Activated CD4-positive, alpha-beta T cell treated with anti-CD3 and anti-CD28 coated beads, Interleukin-10, Interleukin-2, amounts not matched to agents 100 ng/mL and 50 ng/mL, durations not matched to agents 16 hours and 8 hours (primary cell): ENCODE data around the gene GDPD5.

Source experiments
- DNase-seq: peaks from one replicate; pipeline ENCODE4 v3.0.0-alpha.2; 2020

GDPD5 gene

DNA sequence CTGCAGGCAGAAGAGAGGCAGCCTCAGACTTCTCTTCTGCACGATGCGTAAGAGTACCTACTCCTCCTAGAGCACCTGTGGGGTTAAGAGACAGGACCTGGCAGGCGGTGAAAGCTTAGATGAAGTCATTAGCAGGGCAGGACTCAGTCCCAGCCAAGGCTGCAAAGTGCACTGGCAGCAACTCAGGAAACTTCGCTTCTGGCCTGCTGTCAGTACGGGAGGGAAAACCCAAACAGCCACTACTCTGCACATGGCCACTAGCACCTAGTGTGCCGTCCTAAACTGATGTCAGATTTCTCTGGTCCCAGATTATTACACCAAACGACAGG is 84.0 kb downstream of the GDPD5 start:
- DNase-seq = no peak

DNA sequence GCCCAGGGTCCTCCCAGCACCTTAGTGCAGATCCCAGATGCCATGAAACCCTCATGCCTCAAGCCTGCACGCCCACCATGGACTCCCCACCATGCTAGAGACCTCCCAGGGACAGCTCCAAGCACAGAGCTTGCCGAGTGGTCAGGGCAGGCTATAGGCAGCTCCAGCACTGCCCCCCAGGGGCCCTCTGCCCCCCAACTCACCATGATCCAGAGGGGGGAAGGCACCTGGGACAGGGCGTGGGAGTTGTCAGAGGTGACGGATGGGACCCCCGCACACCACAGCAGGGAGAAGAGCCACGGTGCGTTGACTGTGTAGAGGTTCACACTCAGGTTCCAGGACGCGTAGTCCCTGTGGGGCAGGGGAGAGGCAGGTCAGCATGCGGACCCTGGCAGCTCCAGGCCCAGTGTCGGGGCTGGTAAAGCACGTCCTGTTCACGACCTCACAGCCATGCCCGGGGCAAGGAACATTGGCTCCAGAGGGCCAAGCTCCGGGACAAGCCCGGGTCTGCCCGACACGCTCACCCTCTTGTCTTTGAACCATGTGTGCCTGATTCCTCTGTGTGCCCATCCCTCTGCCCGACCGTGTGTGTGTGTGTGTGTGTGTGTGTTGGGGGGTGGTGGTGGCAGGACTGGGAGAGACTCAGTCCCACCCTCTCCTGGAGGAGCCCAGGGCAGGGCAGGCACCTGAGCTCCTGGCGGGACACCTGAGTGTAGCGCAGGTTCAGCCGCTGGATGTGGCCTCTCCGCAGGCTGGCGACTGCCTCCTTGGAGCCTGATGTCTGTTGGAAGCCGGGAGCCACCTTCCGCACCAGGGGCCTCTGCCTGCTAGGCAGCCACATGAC is 84.6 kb downstream of the GDPD5 start:
- no peak for DNase-seq

DNA sequence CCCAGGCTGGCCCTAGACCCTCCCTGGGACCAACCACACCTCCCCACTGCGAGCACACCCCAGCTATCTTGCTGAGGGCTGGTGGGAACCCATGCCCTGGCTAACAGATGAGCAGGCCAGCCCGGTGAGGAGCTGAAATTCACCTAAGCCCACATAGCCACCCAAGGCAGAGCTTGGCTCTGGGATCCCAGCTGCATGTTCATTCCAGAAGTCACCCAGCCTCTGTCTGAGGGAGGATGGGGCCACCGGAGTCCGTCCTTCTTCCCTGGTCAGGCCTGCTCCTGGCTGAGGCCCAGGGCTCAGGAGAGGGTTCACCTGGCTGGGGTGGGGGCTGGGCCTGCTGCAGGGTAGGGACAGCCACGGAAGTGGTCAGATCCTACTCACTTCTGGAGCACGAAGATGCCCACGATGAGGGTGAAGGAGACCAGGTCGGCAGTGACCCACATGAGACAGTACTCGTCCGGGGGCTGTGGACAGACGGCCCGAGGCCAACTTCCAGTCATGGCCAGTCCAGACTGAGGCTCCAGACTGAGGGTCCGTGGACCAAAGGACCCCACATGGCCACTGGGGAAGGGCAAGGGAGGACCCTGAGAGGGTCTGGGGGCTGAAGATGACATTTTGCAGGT is 86.1 kb downstream of the GDPD5 start:
- no peak for DNase-seq

DNA sequence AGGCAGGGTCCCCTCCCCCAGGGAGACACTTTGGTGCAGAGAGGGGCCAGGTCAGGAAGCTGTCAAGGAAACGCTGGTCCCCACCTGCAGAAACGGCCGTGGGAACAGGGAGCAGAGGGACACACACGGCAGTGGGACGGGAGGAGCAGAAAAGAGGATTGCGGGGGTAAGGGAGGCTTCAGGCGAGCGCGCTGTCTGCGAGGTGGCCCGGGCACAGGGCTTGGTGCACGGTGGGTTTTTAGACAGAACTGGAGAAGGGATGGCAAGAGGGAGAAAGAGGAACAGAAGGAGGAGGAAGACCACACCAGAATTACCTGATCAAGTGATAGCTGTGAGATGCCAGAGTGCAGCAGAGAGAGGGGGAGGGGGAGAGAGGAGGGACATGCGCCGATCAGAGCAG is 86.7 kb downstream of the GDPD5 start:
- DNase-seq = no peak

DNA sequence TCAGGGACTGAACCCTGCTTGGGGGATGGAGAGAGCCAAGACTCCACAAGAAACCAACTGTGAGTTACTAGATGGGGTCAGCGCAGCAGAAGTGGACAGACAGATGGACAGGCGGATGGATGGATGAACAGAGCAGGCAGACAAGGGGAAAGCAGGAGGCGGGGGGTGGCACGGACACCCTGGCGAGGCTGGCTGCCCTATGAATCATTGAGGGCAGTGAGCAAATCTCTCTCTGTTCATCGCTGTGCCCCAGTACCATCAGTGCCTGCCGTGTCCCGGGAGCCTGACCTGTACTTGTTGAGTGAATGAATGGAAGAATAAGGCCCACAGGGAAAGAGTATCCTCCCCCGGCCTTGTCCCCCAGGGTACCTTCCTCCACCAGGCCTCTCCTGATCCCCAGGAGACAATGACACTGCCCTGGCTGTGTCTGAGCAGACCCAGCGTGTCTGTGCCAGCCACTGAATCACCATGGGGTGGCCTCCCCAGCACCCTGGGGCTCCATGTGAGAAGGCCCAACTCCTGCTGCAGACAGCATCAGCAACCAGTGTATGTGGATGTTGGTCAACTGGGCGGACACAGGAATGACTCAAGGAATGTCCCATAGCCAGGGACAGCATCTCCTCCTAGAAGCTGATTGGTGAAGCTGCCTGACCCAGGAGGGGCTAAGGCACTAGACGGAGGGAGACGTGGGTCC is 87.6 kb downstream of the GDPD5 start:
- DNase-seq = no peak

DNA sequence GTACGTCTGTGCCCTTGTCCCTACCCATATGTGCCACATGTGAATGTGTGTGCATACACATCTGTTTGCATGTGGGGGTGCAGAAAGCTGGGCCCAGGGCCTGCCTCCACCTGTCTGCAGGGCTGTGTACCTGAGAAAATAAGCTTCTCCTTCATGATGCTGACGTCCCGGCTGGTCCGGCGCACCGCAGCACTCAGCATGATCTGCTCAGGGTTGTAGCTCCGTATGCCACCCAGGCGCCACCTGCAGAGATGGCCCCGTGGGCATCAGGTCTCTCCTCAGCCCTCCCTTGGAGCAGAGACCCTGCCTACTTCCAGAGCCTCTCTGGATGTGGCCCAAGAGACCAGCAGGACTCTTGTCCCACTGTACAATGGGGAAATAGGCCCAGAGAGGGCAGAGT is 88.9 kb downstream of the GDPD5 start:
- DNase-seq = no peak

DNA sequence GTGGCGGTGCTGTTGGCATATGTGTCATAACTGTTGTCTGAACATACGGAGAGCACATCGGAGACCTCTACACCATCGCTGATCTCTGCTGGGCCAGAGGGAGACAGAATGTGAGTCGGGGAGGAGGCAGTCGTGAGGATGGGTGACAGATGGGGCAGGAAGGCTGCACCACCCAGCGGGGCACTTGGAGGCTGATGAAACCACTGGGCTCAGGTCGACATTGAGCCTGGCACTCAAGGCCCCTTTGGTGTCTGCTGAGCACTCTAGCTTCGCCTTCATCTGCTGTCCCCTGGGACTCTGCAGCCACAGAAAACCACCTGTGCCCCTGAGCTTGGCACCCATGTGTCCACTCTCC is 90.2 kb downstream of the GDPD5 start:
- no peak for DNase-seq

DNA sequence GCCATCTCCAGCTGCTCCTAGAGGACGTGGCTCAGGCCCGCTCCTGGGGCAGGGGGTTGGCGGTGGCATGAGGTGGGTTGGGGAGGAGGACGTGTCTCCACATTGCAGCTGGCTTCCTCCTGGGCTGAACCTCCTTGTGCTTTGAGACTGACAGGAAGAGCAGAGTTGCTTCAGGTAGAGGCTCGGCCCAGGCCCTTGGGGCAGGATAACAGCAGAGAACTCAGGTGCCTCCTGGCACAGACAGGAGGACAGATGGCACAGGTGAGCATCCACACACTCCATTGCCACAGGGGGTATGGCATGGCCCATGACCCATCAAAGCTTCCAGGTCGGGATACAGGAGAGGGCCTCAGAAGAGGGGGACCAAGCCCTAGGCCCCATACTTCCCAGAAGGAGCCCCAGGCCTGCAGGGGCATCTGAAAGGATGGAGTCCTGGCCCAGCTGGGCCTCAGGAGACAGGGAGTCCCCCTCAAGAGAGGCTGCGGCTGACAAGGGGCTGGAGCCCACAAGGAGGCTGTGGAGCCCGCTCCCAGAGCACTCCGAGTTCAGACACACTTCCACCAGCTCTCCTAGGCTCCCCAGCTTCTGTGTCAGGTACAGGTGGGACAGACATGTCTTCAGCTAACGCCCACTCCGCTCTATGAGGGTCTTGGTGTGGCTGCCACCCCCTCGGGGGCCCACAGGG is 90.7 kb downstream of the GDPD5 start:
- DNase-seq = no peak

DNA sequence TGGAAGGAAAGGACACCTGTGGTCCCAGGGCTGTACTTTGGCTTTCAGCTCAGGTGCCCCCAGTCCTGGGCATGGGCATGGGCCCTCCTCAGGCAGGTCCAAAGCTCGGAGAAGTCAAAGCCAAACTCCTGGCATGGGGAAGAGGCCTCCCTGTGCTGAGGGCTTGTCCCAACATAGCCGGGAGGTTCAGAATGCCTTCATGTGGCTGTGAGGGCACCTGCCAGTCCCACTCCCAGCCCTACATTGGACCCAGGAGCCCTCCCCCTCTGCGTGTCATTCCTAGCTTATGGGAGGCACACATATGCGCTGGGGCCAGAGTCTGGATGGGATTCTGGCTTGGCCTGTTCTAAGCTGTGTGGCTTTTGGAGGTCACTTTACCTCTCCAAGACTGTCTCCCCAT is 91.7 kb downstream of the GDPD5 start:
- no peak for DNase-seq

DNA sequence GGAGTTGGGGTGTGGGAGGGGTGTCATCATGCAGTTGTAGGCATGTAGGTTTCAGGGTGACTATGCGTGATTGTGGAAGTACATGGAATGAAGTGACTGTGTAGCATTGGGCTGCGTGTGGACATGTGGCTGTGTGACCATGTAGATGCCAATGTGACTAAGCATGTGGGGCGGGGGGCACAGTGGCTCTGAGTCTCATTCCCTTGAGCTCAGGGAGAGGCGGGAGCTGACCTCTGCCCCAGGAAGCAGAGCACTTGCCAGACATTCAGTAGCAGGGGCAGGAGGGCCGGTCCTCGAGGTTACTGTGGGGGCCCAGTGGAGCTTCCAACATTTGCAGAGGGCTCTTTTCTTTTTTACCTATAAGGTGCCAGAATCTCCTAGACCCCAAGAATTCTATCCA is 92.3 kb downstream of the GDPD5 start:
- no peak for DNase-seq

DNA sequence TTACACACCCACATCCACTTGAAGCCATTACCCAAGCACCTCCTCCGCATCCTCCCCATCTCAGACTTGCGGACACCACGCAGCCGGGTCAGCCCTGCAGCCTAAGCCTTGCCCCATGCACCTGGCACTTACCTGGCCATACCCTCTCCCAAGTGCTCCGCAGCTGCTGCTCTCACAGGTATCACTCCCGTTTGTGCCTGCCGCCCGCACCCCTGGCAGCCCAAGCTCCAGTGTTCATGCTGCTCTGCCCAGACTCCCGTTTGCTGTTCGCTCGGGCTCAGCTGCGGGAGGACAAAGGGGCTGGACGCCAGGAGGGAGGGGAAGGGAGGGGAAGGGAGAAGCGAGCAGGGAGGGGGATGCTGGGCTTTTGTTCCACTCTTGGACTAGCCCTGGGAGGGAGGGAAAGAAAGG is 92.8 kb downstream of the GDPD5 start, which contains the start of gene KLHL35:
Gene KLHL35, minus strand, starts transcription at position 293 of the 411 bp plus-strand sequence. CDS start 2,574 bp downstream, outside the sequence.
- DNase-seq = no peak

DNA sequence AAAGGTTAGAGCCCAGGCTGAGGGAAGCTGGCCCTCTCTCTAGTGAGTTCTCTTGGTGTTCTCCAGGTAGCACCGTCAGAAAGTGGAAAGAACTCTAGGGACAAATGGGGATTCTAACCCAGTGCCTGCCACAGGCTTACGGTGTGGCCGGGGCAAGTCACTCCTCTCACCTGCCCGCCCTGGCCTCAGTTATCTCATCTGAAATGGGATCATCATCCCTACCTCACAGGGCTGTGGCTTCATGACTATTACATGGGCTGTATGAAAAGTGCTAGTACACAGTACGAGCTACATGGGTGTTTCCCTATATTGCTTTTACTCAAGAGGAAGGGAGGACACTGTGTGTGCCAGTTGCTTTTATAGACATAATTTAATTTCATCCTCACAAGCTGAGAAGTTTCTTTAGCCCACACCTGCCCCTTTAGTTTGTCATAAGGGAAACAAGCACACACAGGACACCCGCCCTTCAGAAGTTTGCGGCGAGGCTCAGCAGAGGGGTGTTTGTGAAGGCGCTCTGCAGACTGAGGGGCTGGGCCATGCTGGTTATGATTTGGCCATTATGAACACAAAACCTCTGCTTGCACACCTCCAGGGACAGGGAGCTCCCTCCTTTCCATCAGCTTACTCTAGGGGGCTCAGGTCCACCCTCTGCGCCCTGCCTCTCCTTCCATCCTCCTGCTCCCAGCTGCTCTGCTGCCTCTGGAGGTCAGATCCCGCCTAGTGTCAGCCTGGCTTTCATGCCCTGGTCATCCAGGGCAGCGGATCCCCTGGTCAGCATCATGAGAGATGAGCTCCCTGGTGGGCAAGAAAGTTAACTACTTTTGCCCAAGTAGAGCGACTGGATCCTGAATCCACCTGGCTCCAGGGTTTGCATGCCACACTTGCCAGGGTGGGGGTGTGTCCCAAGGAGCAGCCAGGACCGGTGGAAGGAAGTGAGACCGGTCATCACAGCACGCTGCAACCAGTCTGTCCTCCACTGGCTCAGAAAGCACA is 93.9 kb downstream of the GDPD5 start:
- no peak for DNase-seq

DNA sequence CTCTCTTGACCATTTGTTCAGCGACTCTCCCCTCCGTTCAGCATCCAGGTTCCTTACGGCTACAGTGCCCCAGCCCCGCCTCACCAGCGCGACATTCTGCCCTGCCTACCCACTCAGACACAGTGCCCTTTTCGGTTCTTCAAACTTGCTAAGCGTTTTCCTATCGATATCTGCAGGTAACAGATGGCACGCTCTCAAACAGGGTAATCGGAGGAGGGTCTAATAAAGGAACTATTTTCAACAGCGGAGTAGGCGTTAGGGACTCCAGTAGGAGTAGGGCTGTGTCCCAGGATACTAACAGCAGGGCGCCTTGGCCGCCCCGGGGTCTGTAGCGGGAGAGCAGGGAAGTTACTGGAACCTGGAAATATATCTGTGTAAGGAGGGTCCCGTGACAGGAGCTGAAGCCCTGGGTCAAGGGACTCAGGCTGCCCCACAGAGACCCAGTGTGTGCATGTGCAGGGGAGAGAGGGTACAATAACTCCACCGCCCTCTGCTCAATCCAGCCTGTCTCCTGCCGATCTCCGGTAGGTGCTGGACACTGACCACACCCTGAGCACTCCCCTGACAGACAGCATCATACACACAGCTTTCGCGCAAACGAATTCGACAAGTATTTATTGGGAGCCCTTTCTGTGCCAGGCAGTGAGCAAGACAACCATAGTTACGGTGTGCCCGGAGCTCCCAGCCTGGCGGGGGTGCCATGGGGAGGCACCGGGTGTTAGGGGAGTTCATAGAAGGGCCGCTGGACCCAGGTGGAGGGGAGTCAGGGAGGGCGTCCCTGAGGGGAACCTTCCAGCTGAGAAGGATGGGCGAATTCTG is 94.8 kb downstream of the GDPD5 start:
- DNase-seq = no peak

DNA sequence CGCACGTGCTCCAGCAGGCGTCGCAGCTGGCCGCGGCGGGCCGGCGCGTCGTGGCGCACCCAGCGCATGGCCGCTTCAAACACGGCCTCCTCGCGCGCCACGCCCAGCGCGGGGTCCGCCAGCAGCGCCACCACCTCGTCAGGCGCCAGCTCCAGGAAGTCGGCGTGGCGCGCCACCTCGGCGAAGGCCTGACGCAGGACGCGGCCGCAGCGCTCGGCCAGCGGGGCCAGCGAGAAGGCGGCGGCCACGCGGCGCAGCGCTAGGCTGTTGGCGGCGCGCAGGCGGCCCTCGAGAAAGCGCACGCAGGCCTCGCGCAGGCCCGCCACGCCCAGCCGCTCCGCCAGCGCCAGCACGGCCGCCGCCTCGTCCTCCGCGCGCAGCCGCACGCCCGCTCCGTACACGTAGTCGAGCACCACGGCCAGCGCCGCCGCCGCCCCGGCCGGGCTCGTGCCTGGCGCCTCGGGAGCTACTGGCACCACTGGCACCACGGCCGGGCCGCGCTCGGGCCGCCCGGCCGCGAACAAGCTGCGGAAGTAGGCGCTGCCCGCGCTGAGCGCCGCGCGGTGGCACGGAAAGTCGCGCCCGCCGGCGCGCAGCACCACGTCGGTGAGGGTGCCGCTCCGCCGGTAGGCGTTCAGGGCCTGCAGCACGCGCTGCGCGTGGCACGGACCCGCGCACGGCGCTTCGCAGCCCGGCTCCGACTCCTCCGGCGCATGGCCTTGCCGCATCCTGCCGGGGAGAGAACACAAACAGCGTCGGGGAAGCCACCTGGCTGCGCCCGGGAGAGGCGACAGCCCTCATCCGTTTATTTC is 95.6 kb downstream of the GDPD5 start:
- DNase-seq = peak; percentile 65

DNA sequence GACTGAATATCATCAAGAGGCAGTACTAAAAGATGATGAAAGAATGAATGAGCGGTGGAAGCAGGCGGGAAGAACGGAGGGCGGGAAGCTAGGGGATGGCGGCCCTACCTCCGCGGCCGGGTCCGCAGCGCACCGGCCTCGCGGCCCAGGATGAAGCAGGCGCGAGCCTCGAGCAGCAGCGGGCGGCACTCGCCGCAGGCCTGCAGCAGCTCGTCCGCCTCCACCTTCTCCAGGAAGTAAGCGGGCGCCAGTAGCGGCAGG is 96.2 kb downstream of the GDPD5 start:
- no peak for DNase-seq

DNA sequence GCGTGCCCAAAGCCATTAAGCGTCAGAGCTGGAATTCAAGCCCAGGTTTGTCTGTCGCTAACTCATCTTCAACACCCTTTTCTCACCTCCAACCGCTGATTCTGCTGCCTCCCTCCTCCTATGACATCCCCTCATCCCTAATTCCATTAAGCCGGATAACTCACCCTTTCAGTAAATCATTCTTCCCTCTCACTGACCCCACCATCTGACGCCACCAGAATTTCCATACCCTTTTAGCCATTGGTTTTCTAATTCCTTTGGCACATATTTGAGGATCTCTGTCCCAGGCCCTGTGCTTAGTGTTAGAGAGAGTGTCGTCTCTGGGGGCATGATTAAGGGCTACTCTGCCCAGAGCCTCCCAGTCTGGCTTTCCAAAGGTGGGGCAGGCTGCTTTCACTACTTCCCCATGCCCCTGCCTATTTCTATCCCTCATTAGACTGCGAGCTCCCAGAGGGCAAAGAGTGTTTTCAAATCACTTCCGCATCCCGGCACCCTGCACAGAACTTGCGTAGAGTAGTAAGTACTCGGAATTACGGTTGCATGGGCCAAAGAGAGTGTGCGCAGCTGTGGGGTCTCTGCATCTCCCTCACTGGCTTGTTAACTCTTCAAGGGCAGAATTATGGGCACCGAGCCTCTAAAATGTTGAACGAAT is 96.6 kb downstream of the GDPD5 start:
- no peak for DNase-seq

DNA sequence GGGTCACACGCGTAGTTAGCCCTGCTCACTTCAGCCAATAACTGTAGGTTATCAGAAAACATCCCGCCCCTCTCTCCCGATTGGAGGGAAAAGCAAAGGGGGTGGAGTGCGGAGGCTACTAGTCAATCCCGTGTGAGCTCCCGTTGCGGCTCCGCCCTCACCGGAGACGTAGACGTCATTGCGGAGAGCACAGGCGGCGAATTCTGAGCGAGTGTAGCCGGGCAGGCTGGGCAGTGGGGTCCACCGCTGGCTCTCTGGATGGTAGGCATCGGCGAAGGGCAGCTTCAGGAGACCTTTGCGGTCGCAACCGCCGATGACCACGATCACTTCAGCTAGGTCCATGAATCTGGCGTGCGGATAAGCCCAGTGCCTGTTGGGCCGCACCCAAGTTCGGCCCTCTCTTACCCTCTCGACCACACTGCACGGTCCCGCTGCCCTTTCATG is 97.4 kb downstream of the GDPD5 start:
- DNase-seq = peak; percentile 45

DNA sequence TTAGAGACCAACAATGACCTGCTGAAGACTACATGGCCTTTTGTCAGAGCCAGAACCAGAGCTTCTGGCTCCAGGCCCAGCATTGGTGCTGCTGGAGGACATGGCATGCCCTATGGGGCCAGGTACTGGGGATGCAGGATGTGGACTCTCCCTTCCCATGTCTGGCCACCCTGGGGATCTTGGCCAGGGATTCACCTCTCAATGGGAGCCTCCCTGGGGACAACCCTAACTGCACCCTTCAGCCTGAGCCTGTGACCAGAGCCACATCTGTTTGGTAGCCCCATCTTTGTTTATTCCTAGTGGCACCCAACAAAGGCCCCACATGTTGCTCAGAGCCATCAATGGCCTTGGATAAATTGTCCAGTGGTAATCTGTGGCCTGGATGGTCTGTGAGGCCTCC is 98.6 kb downstream of the GDPD5 start:
- DNase-seq = no peak

DNA sequence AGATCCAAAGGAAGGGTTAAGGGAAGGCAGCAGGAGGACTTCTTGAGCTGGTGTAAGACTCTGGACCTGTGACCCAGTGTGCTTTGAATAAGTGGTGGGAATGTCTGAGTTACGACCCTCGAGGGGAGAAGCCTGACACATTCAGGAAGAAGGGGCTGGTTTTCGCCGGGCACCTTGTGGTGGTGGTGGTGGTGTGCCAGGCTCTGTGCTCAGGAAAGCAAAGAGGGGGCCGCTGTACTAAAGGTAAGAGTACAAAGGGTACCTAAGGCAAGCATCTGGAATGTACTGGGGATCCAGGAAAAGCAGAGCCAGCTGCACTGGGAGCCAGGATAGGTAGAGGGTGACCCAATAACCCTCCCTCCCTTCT is 99.0 kb downstream of the GDPD5 start:
- no peak for DNase-seq

DNA sequence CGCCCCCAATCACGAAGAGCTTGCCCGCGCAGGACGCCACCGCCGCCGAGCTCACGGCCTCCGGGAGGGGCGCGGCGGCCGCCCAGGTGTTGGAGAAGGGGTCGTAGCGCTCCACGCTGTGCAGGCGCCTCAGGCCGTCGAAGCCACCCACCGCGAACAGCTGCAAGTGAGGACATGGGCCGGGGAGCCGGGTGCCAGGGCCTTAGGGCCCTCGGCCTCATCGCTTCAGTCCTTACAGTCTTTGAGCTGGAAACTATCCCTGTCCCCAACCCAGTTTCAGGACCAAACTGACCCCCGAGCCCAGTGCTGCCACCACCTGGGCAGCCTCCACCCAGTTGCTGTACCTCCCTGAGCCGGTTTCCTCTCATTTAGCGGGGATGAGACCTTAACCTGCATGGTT is 100.3 kb downstream of the GDPD5 start:
- DNase-seq = no peak
